PFSK-1 (cell line): Measurements from ENCODE around the gene NDUFB4.
A peak's percentile ranks its signal among the peaks of the same experiment; 100 is the strongest.

ENCODE experiments used
- FOXP2 ChIP-seq: optimal IDR thresholded peaks from 2 replicates; pipeline ENCODE3; 2011; ENCODE audit warnings: borderline replicate concordance, control low read depth, inconsistent platforms; ENCODE audit not compliant: insufficient read depth; ENCODE audit errors: extremely low read length, extremely low read depth
- POLR2AphosphoS5 ChIP-seq: IDR thresholded peaks from 2 replicates; pipeline ENCODE4 v1.6.1; 2012; ENCODE audit warnings: low read depth, mild to moderate bottlenecking, control low read depth, low read length, moderate library complexity
- SIN3A ChIP-seq: IDR thresholded peaks from 2 replicates; pipeline ENCODE4 v1.6.1; 2012; ENCODE audit warnings: mild to moderate bottlenecking, low read length, moderate library complexity, borderline replicate concordance; ENCODE audit not compliant: insufficient read depth
- TAF1 ChIP-seq: IDR thresholded peaks from 2 replicates; pipeline ENCODE4 v1.6.1; 2012; ENCODE audit warnings: low read length, control low read depth, borderline replicate concordance; ENCODE audit not compliant: insufficient read depth
- TF ChIP-seq, protein P1 (sequence below), 2 experiments: IDR thresholded peaks; 2 replicates each; pipeline versions ENCODE4 v1.6.1 to v1.8.0; 2011 to 2012; ENCODE audit warnings: low read depth in 2 of 2, low read length in 2 of 2, control low read depth in 1 of 2, inconsistent platforms in 1 of 2, mild to moderate bottlenecking in 1 of 2, moderate library complexity in 1 of 2; ENCODE audit not compliant: insufficient read depth in 1 of 2

The NDUFB4 gene

DNA sequence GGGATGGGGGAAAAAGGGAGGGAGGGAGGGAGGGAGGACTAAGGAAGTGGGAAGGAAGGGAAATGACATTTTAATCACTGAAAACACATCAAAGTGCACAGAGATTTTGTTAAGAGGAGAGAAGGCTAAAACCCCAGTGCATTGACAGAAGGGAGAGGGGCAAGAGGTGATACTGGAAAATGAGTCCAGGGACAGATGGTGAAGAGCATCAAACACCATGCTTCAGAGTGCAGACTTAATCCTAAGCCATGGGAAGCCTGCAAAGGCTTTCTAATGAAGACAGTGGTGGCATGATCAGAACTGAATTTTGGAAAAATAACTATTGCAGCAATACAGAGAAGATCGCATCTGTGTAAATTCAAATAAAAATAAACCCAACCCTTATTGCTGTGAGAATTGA, 44.1 kb downstream of the NDUFB4 start:
- TF ChIP-seq, protein P1, sequence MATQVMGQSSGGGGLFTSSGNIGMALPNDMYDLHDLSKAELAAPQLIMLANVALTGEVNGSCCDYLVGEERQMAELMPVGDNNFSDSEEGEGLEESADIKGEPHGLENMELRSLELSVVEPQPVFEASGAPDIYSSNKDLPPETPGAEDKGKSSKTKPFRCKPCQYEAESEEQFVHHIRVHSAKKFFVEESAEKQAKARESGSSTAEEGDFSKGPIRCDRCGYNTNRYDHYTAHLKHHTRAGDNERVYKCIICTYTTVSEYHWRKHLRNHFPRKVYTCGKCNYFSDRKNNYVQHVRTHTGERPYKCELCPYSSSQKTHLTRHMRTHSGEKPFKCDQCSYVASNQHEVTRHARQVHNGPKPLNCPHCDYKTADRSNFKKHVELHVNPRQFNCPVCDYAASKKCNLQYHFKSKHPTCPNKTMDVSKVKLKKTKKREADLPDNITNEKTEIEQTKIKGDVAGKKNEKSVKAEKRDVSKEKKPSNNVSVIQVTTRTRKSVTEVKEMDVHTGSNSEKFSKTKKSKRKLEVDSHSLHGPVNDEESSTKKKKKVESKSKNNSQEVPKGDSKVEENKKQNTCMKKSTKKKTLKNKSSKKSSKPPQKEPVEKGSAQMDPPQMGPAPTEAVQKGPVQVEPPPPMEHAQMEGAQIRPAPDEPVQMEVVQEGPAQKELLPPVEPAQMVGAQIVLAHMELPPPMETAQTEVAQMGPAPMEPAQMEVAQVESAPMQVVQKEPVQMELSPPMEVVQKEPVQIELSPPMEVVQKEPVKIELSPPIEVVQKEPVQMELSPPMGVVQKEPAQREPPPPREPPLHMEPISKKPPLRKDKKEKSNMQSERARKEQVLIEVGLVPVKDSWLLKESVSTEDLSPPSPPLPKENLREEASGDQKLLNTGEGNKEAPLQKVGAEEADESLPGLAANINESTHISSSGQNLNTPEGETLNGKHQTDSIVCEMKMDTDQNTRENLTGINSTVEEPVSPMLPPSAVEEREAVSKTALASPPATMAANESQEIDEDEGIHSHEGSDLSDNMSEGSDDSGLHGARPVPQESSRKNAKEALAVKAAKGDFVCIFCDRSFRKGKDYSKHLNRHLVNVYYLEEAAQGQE (IDR thresholded peaks at IDR 0.05; ENCODE audit: insufficient read depth in 1 of 2, low read depth in 2 of 2, low read length in 2 of 2), result no peak
- no peak for TF ChIP-seq TAF1

GRCh38 chr3:120641696-120642246, 45.6 kb downstream of the NDUFB4 start:
- TF ChIP-seq, protein P1 (IDR thresholded peaks at IDR 0.05; ENCODE audit: insufficient read depth in 1 of 2, low read depth in 2 of 2, low read length in 2 of 2), result no peak
- TF ChIP-seq FOXP2 (no peak), POLR2AphosphoS5 (no peak), TAF1 (no peak), SIN3A (no peak)

DNA sequence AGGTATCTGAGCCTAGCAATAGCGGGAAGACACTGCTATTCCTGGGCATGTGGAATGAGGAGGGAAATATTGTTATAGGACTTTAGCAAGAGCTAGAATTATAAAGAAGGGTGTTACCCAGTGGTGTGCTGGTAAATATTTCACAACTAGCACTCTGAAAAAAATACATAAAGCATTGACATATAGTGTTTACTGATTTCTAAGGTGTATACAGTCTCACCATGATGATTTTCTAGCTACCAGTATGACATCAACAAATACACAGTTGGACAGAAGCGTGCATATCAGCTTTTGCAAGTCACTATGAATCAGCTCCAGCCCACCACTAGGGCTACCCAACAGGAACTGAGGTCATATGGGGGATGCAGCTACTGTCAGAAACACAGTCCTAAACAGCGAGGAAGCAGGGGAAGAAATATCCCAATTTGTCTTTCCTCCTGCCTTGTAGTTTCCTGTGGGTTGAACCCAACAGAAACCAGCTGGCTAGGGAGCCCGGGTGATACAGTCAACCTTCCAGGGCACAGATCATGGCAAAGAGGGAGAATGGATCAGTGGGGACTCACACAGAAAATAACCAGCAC, 46.3 kb downstream of the NDUFB4 start:
- TF ChIP-seq POLR2AphosphoS5, result no peak
- TF ChIP-seq SIN3A, result no peak
- TF ChIP-seq FOXP2, result no peak
- TF ChIP-seq, protein P1 (IDR thresholded peaks at IDR 0.05; ENCODE audit: insufficient read depth in 1 of 2, low read depth in 2 of 2, low read length in 2 of 2), result no peak
- TF ChIP-seq TAF1, result no peak

DNA sequence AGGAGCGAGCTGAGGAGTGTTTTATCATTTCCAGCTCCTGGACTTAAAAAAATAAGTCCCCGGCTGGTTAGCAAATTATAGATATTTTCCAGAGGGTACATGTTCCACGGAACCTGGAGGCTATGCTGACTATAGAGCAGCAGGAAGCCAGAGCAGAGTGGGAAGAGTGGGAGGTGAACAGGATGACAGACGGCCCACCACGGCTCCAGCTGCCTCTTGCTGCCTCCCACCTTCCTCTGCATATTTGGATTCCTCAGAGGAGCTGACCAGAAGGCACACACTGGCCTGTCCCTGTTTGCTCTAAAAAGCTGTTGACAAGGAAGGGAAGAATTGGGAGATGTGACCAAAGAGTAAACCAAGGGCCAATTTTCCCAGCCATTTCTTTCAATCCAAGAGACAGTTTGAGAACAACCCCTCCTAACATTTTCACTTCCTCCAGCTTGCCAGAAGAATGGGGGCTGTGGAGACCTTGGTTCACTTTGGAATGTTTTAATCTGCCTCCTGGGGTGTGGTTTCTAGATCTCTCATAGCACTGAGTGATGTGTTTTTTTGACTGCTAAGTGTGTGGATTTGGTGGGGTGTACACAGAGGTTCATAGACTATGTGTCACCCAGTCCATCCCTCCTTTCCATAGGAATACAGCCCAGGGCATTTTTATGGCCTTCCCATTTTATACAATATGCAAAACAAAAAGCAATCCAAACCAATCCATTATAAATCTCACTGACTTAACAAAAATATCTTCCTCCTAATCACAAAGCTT, 49.1 kb downstream of the NDUFB4 start:
- TF ChIP-seq FOXP2, result peak; percentile 25
- TF ChIP-seq, protein P1 (IDR thresholded peaks at IDR 0.05; ENCODE audit: insufficient read depth in 1 of 2, low read depth in 2 of 2, low read length in 2 of 2), result no peak
